ENCODE data around the gene TMEM63A.
"Not testable (repeated sequence)": the region's sequence is repeated elsewhere in the genome, so short reads cannot be mapped to it uniquely, and the experiment has no call there.

The TMEM63A gene

DNA sequence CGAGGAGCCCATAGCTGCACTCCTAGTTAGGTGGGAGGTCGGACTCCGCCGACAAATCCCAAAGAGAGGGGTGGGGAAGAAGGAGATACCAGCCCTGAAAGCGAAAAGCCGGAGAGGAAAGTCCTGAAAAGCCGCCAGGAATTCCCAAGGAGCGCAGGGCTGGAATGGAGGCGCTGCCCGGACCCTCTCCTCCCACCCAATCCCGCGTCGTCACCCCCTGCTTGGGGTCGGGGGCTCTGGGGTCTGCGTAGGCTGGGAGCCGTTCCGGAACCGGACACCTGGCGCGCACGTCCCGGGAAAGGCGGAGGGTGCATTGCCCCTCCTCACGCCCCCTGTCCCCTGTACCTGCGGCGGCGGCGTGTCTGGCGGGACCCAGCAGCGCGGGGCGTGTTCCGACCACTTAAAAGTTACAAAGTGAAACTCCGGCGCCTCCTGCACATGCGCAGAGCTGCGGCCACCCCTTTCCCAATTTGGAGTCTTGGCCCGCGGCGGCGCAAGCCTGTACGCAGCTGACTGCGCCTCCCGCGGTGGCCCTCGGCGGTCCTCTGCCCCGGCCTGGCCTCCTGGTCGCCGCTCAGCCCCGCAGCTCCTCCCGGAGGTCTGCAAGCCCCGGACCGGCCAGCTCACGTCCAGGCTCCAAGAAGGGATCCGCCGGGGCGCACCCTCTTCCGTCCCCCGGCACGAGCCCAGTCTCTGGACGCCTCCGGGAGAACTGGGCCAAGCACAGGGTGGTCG is at the start of gene TMEM63A:
TMEM63A (minus strand) TSS at position 422 of the 735 bp plus-strand sequence. CDS start 4,800 bp downstream, outside the sequence.
- DNase-seq, result peak; percentile 90

DNA sequence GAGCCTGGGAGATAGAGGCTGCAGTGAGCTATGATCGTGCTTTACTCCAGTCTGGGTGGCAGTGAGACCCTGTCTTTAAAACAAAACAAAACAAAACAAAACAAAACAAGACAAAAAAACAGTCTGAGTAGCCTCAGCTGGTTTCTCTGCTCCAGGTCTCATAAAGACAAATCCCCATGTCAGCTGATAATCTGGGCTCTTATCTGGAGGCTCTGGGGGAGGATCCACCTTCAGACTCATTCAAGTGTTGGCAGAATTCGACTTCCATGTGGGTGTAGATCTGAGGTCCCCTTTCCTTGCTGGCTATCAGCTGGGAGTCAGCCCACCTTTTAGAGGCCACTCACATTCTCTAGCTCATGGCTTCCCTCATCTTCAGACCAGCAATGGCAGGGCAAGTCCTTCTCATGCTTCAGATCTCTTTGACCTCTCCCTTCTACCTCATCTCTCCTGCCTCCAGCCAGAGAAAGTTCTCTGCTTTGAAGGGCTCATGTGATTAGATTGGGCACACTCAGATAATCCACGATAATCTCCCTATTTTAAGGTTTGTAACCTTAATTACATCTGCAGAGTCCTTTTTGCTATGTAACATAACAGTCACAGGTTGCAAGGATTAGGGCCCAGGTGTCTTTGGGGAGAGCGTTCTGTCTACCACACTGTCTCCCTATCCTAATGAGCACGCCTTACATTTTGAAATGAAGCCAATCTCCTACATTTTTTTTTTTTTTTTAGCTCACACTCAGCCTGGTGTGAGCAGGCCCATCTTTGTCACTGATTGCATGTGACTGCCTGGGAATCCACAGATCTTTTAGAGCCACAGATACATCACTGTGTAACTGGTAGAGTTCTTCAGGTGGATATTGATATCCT is 49.3 kb upstream of the TMEM63A start:
- no peak for DNase-seq

DNA sequence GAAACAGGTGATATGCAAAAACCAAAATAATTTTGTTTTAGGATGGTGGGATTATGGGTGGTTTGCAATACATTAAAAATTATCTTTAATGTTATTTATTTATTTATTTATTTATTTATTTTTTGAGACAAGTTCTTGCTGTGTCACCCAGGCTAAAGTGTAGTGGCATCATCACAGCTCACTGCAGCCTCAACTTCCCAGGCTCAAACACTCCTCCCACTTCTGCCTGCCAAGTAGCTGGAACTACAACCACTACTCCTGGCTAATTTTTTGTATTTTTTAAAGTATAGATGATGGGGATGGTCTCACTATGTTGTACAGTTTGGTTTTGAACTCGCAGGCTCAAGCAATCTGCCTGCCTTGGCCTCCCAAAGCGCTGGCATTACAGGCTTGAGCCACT is 48.4 kb upstream of the TMEM63A start:
- no peak for DNase-seq

DNA sequence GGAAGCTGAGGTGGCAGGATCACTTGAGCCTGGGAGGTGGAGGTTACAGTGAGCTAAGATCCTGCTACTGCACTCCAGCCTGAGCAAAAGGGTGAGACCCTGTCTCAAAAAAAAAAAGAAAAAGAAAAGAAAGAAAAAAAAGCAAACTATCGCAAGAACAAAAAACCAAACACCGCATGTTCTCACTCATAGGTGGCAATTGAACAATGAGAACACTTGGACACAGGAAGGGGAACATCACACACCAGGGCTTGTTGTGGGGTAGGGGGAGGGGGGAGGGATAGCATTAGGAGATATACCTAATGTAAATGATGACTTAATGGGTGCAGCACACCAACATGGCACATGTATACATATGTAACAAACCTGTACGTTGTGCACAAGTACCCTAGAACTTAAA is 47.3 kb upstream of the TMEM63A start:
- not testable (repeated sequence) for DNase-seq

DNA sequence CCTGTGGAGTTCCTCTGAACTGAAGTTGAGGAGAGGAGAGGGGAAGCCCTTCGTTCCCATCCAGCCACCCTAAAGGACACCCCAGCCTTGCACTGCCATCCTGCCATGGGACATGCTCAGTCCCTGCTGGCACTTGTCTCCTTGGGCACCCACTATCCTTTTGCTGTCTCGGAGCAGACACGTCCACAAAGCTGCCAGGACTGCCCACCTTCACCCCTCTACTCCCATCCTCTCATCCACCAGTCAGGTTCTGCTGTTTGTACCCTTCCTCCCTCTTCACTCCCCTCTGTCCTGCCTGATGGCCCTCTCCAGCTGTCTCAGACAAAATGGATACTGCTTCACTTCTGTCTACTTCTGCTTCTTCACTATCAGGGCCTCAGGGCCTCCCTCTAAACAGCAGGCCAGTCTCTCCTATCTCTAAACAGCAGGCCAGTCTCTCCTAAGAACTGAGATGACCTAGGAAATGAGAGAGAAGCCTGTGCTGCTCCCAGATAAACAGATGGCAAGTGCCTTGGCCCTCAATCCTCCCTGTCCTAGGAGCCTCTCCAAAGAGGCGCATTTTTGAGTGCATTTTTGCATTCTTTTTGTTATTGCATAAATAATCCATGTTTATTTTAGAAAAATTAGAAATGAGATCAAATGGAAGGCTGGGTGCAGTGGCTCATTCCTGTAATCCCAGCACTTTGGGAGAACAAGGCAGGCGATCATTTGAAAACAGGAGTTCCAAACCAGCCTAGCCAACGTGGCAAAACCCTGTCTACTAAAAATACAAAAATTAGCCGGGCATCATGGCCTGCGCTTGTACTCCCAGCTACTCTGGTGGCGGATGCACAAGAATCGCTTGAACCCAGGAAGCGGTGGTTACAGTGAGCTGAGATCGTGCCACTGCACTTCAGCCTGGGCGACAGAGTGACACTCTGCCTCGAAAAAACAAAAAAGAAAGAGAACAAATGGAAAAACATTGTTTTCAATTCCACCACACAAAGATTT is 46.3 kb upstream of the TMEM63A start:
- no peak for DNase-seq

DNA sequence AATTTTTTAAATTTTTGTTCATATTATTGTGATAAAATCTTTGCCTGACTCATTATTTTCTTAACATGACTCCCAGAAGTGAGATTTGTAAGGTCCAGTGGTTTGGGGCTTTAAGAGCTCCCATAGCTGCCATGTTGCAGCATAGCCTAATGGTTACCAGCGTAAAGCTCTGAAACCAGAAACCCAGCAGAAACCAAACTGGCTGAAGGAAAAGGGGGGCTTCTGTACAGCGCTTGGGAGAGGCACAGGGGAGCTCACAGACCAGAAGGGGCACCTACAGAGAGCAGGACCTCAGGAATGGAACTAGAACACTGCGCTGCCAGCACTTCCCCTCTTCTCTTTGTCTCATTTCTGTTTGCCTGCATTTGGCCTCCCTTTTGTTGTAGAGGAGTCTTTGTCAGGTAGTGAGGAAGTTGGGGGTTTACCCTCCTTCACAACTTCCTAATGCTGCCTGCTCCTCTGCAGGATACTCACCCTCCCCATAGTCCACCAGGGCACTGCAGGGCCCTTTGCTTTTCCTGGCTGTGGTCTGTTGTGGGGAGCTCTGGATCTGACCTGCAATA is 44.5 kb upstream of the TMEM63A start:
- DNase-seq, result no peak

DNA sequence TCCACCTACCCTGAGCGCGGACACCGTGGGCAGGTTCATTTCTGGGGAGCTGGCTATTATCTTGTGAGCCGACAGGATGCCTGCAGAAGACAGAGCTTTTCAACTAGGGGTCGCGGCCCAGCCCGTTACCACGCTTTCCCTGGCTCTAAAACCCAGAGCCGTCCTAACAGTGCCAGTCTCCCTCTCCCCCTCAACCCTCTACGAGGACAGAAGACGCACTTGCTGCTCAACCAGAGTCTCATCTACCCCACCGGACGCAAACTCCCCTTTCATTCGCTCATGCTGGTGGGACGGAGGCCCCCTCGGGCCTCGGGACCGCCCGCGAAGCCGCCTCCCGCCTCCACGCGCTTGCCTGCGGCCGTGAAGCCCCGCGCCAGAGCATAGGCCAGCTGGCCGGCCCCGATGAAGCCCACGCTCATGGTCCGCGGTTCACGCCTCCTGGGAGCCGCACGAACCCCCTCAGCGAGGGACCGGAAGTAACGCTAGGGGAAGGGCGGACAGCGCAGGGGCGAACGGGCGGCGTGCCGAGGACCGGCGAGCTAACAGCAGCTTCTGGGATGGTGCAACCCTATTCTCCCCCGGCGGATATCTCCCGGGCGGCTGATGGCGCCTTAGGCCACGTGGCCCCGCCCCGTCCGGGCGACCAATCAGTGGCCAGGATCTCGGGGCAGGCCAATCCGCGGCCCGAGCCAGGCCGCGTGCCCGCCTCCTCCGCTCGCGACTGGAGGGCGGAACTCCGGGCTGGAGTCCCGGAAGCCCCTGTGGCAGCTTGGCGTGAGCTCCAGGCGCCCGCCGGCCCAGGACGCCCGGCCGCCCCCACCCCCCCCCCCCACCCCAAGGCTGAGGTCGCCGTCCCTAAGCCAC is 41.7 kb upstream of the TMEM63A start, which contains the start of gene PYCR2:
PYCR2 (minus strand) TSS at position 559 of the 864 bp plus-strand sequence; CDS start at position 419, 140 bp downstream.
- DNase-seq, result peak; percentile 96

DNA sequence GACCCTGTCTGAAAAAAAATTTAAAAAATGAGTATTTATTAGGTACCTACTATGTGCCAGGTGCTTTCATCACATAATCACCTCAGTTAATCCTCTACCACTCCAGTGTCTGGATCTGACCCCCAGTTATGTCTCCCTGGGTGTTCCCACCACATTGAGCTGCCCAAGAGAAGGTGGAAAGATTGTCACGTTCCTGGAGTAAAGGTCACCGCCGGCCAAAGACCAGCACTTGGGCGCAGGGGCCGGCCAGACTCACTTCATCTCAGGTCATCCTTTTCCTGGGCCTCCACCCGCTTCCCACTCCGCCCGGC is 41.2 kb upstream of the TMEM63A start:
- DNase-seq, result no peak

DNA sequence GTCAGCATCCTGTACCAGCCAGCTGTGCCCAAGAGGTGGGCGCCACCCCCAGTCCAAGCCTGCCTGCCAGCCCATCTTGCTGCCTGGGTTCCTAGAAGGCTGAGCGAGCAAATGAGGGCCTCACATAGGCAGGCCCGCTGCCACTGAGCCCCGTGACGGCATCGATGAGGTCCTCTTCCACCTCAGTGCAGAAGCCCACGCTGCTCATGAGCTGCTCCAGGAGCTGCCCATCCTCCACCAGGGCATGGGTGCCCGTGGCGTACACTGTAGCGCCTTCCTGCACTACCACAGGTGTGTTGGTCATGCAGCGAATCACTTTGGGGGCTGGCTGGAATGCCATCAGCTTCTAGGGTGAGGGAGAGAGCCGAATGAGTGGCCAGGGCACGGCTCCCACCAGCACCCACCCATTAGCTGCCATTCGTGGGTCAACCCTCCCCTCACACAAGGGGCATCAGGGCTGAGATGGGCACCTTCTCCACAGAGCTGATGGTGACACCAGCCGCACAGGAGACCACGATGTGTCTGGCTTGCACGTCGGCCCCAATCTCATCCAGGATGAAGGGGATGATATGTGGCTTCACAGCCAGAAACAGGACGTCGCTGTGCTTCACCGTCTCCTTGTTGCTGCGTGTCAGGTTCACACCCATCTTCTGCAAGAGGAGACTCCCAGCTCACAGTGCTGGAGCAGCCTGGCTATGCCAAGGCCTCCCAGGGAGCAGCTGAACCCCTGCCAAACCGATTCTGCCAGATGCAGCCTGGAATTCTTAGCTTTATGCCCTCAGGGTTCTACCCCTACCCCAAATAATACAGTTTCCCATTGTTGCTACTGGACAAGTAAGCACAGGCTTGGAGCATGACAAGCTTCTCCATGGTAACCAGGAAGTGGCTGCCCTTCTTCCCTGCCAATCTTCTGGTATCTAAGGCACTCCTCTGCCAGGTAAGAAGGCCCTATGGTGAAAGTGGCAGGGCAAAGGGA is 39.8 kb upstream of the TMEM63A start:
- no peak for DNase-seq

DNA sequence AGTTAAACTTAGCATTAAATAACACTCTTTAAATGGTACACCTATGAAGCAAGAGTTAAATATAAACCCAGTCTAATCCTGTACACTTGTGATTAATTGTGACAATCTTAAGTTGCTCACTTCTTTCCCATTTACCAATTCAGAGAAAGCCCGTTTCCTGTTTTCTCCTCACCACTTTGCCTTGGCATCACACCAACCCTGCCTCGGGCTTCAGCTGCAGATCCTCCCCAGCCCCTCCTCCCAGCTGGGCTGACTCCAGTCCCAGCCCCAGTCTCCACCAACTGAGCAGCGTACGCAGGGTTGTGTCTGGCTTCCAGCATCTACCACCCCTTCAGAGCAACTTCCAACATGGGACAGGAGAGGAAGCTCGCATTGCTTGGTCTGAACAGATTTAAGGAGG is 37.7 kb upstream of the TMEM63A start:
- peak; percentile 92 for DNase-seq

DNA sequence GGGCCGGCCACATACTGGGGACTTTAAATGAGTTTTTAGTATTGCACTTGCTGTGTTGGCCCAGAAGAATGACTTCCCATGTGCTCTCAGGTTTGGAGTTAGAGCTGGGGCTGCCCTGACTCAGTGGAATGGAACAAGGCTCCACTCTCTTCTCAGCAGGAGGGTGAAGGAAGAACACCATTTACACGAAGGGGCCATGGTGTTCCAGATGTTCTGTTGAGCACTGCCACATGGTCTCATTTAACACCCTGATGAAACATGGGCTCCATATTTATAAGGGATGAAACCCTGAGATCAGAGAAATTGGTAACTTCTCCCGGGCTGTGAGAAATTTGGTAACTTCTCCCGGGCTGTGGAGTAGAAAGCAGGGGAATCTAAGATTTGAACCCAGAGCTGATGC is 36.1 kb upstream of the TMEM63A start:
- no peak for DNase-seq

DNA sequence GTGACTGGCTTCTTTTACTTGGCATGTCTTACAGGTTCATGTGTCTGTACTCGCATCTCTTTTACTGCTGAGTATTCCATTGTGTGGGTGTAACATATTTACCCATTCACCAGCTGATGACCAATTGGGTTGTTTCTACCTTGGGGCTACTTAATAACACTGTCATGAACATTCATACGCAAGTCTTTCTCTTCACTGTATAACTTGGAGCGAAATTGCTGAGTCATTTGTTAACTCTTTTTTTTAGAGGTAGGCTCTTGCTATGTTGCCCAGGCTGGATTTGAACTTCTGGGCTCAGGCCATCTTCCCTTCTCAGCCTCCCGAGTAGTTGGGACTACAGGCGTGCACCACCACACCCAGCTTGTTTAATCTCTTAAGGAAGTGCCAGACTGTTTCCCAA is 35.4 kb upstream of the TMEM63A start:
- DNase-seq, result no peak

DNA sequence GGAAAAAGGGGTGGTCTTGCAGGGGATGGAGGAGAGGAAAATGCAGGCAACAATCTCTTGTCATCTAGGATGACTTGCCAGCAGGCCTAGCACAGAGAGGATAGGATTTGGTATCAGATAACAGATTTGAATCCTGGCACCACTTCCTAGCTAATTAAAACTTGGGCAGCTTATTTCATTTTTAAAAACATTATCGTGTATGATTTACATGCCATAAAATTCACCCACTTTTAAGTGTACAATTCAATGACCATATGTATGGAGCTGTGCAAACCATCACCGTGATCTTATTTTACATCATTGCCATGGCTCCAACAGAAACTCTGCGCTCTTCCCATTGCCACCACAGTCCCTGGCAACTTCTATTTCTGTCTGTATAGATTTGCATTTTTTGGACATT is 34.9 kb upstream of the TMEM63A start:
- no peak for DNase-seq

DNA sequence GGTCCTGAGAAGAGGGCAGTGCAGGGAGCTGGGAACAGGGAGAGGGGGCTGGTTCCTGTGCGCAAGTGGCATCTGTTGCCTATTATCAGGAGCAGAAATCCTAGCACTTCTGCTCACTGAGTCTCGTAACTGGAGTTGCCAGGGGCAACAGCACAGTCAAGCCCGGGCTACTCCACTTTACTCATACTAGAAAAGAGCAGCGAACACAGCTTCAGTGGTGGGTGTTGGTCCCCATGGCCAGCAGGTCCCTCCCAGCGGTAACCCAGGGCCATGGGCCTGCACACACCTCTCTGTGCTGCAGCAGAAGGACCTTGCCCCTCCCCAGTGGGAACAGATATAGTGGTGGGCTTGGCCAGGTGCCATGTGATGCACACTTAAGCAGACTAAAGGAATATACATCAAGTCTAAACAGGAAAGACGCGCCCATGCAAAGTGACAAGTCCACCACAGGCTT is 33.4 kb upstream of the TMEM63A start:
- no peak for DNase-seq

DNA sequence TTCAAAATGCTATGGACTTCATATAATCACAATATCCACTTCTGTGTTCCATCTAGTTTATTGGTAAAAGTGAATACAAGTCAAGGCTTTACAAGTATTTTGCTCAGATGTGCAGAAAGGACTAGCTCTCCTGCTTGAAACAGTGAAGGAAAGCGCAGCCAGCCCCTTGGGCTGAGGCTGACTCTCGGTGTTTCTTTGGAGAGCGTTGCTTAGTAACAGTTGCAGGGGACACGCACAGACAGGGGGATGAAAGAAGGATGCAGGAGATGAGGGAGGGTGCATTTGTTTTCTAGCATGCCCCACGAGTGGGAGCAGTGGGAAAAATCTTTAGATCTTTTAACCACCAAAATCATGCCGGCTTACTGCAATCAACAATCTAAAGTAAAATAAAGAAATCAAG is 32.8 kb upstream of the TMEM63A start:
- no peak for DNase-seq

DNA sequence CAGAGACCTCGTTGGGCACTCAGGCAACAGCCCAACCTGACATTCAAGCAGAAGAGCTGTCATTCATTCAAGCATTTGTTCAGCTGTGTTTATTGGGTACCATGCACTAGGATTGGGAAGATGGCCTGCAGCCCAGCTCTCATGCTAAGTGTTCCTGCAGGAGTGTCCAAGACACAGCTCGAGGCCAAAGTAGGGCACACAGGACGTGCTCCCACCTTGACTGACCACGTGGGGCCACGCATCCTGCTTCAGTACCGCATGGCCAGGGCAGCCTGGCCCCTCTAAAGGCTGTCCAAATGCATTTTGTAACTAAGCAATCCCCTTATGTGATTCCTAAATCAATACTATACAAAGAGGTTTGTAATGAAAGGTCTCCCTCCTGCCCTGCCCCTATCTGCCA is 32.2 kb upstream of the TMEM63A start:
- no peak for DNase-seq

DNA sequence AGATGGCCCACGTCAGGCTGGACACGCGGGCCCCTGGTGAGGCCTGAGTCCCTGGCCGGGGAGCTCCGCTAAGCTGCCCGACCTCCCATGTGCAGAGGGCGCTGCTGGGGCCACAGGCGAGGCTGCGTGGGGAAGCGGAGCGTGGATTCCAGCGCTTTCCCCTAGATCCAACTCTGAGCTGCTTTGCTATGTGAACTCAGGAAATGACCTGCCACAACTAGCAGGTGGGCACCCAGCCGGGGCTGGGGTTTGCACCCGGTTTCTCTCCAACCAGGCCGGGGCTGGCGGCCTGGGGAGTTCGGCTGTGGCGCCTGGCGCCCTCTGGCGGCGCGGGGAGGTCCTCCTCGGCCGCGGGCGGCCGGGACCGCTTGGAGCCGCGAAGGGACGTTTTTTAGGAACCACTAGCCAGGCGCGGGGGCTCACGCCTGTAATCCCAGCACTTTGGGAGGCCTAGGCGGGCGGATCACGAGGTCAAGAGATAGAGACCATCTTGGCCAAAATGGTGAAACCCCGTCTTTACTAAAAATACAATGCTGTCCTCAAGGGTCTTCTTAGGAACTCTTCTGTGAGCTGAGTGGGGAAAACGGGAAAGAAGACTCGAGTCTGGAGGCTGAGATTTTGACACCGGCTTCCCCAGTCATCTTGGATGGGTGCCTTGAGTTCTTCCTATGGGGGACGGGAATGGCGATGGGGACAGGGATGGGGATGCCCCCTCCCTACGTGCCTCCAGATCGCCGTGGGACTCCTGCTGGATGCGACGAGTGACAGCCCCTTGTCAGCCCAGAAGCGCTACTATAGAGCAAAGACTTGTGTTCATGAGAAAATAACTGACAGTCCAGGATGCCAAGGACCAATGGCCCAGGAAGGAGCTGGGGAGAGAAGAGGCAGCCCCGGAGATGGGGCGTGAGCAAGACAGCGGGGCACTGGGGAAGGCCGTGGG is 29.3 kb upstream of the TMEM63A start:
- DNase-seq, result peak; percentile 52

DNA sequence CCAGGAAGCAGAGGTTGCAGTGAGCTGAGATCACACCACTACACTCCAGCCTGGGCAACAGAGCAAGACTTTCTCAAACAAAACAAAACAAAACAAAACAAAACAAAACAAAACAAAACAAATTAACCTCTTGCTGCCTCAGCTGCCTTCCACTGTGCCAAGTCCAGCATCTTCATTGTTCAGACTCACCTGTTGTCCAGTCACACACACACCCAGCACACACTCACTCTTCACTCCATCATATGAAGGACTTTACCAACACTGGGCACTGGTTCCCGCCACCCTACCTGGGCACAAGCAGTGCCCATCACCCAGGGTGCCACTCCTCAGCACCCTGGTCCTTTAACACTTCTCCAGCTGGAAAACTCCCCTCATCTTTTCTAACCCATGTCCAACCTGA is 27.3 kb upstream of the TMEM63A start:
- no peak for DNase-seq

DNA sequence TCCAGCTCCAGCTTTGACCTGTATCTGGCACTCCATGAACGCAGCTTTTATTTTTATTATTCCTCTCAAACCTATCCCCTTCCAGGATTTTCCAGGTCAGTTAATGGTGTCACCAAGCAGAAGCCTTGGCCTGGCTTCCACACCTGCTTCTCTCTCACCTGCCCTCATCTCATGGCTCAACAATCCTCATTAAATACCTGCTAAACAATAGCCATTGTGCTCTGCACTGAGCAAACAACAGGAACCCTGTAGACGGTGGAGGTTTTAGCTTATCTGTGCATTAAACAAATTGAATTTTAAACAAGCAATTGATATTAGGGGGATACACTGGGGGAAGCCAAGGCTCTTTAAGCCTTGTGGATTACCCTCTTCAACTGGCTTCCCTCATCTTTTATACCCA is 26.6 kb upstream of the TMEM63A start:
- DNase-seq, result no peak
